GM12878 (cell line): ENCODE results near the gene SPEG. TPM values are rescaled to one million over a fixed set of nuclear protein-coding genes. Genes with fewer than 3 reads are reported as not detected.

Source experiments
- ATAC-seq: fragments of 200-7000 bp; cut with Tn5 transposase; 3 replicates; pipeline ENCODE4 v1.9.1; 2020; ENCODE audit warnings: mild to moderate bottlenecking, moderate library complexity
- BruUV-seq: library from RNA; stranded (reverse); fragments of 400-500 nt; replicated peaks from 2 replicates; lab custom pipeline; 2021; lab: Mats Ljungman, UMichigan
- CTCF ChIA-PET: fragments of 300-600 bp; sonication (Branson Sonifier 250); formaldehyde crosslinking; extraction: SDS; loops from one replicate; lab custom pipeline; 2021; ENCODE audit warnings: inconsistent platforms; lab: Yijun Ruan, JAX
- POLR2A ChIA-PET: fragments of 350-600 bp; formaldehyde crosslinking; extraction: SDS; loops from one replicate; lab custom pipeline; 2021; ENCODE audit warnings: inconsistent platforms; lab: Charles Lee
- RAD21 ChIA-PET: fragments of 300-600 bp; sonication (Branson Sonifier 250); formaldehyde crosslinking; loops from one replicate; lab custom pipeline; 2023; ENCODE audit warnings: antibody characterized with exemption; ENCODE audit not compliant: unreplicated experiment; lab: Charles Lee
- SMC1A ChIA-PET: fragments of 300-600 bp; sonication (Branson Sonifier 250); formaldehyde crosslinking; loops from one replicate; lab custom pipeline; 2023; ENCODE audit not compliant: unreplicated experiment, uncharacterized antibody; lab: Charles Lee
- DNase-seq: peaks from one replicate; pipeline ENCODE4 v3.0.0-alpha.2; 2011; ENCODE audit warnings: low read depth, low spot score
- FAIRE-seq: peaks from 3 replicates; lab custom pipeline; 2011; peaks lifted over from hg19 to GRCh38; lab: Jason Lieb, UNC
- H2AFZ ChIP-seq: 2 replicates; pipeline ENCODE4 v1.6.0; 2011; ENCODE audit warnings: low read depth, low read length, control low read depth; ENCODE audit not compliant: control insufficient read depth
- H3K27ac ChIP-seq: 2 replicates; pipeline ENCODE4 v1.5.1; 2011; ENCODE audit warnings: control low read depth; ENCODE audit not compliant: control insufficient read depth, insufficient read depth
- H3K27me3 ChIP-seq, 2 experiments: replicated peaks in 1 of 2; 2 replicates each; pipeline versions ENCODE4 v1.6.0 to v1.6.1; 2011; ENCODE audit warnings: low read length in 1 of 2; ENCODE audit not compliant: control insufficient read depth in 2 of 2, insufficient read depth in 2 of 2
- H3K36me3 ChIP-seq, 2 experiments: 2 replicates each; pipeline ENCODE4 v1.5.1; 2011; ENCODE audit warnings: low read length in 1 of 2; ENCODE audit not compliant: control insufficient read depth in 2 of 2, insufficient read depth in 2 of 2
- H3K4me1 ChIP-seq: 2 replicates; pipeline ENCODE4 v1.6.1; 2011; ENCODE audit warnings: mild to moderate bottlenecking, low read length, moderate library complexity, mixed read lengths; ENCODE audit not compliant: control insufficient read depth, insufficient read depth
- H3K4me2 ChIP-seq: 2 replicates; pipeline ENCODE4 v1.6.0; 2011; ENCODE audit warnings: control low read depth; ENCODE audit not compliant: control insufficient read depth, insufficient read depth
- H3K4me3 ChIP-seq: fragments of 200-600 bp; sonication (generic); 2 replicates; pipeline ENCODE4 v1.5.1; 2016
- H3K79me2 ChIP-seq: 2 replicates; pipeline ENCODE4 v1.6.0; 2011; ENCODE audit warnings: low read length; ENCODE audit not compliant: control insufficient read depth, insufficient read depth
- H3K9ac ChIP-seq: 2 replicates; pipeline ENCODE4 v1.8.0; 2011; ENCODE audit warnings: low read length, control low read depth, mixed read lengths; ENCODE audit not compliant: control insufficient read depth, insufficient read depth
- H3K9me3 ChIP-seq: replicated peaks from 3 replicates; pipeline ENCODE4 v1.5.1; 2011; ENCODE audit warnings: mild to moderate bottlenecking, low read length; ENCODE audit not compliant: control insufficient read depth, insufficient read depth
- H4K20me1 ChIP-seq: 2 replicates; pipeline ENCODE4 v1.6.0; 2011; ENCODE audit not compliant: control insufficient read depth, insufficient read depth
- BRCA1 ChIP-seq: IDR thresholded peaks from 2 replicates; pipeline ENCODE4 v1.6.1; 2011; ENCODE audit warnings: low read depth, low read length, improper control_type of control experiment
- CBFB ChIP-seq: IDR thresholded peaks from 2 replicates; pipeline ENCODE4 v1.6.1; 2016; ENCODE audit warnings: antibody characterized with exemption, low read depth
- EGR1 ChIP-seq, 2 experiments: IDR thresholded peaks; 1 replicate in 1 of 2; 2 replicates in 1 of 2; pipeline ENCODE4 v1.6.1; 2011 to 2012; ENCODE audit warnings: low read depth in 2 of 2, low read length in 2 of 2, borderline replicate concordance in 1 of 2, mild to moderate bottlenecking in 1 of 2, moderate library complexity in 1 of 2
- ESRRA ChIP-seq: IDR thresholded peaks from 2 replicates; pipeline ENCODE4 v1.6.1; 2012; ENCODE audit warnings: mild to moderate bottlenecking, low read length, improper control_type of control experiment
- FOS ChIP-seq: IDR thresholded peaks from 3 replicates; pipeline ENCODE4 v1.6.1; 2011; ENCODE audit warnings: borderline replicate concordance; ENCODE audit not compliant: insufficient read length; ENCODE audit errors: extremely low read depth
- IKZF2 ChIP-seq, 2 experiments: fragments of 450-650 bp; IDR thresholded peaks; 2 replicates each; pipeline ENCODE4 v1.6.1; 2017; ENCODE audit warnings: mild to moderate bottlenecking in 2 of 2, moderate library complexity in 2 of 2
- MTA2 ChIP-seq: fragments of 450-650 bp; IDR thresholded peaks from 2 replicates; pipeline ENCODE4 v1.6.1; 2016; ENCODE audit warnings: low read depth, mild to moderate bottlenecking, moderate library complexity
- NFXL1 ChIP-seq: fragments of 450-650 bp; IDR thresholded peaks from 2 replicates; pipeline ENCODE4 v1.6.1; 2017; ENCODE audit warnings: antibody characterized with exemption, mild to moderate bottlenecking, borderline replicate concordance
- NFYA ChIP-seq: IDR thresholded peaks from 2 replicates; pipeline ENCODE4 v1.6.1; 2011; ENCODE audit warnings: low read depth, mild to moderate bottlenecking, low read length, improper control_type of control experiment, borderline replicate concordance
- NRF1 ChIP-seq: conservative IDR thresholded peaks from 2 replicates; pipeline ENCODE4 v1.6.1; 2011; ENCODE audit warnings: mild to moderate bottlenecking, low read depth, low read length, improper control_type of control experiment
- POLR2AphosphoS5 ChIP-seq: IDR thresholded peaks from 2 replicates; pipeline ENCODE4 v1.6.1; 2011; ENCODE audit warnings: mild to moderate bottlenecking, low read length, inconsistent platforms
- RB1 ChIP-seq: fragments of 450-650 bp; formaldehyde crosslinking; IDR thresholded peaks from 2 replicates; pipeline ENCODE4 v1.6.1; 2017; ENCODE audit warnings: mild to moderate bottlenecking, borderline replicate concordance
- RELA ChIP-seq: fragments of 450-650 bp; IDR thresholded peaks from 2 replicates; pipeline ENCODE4 v1.8.0; 2014; ENCODE audit warnings: borderline replicate concordance; ENCODE audit not compliant: partially characterized antibody
- RFX5 ChIP-seq: IDR thresholded peaks from 2 replicates; pipeline ENCODE4 v1.6.1; 2011; ENCODE audit warnings: low read depth, low read length, improper control_type of control experiment
- SREBF2 ChIP-seq: IDR thresholded peaks from 2 replicates; pipeline ENCODE4 v1.6.1; 2012; ENCODE audit warnings: mild to moderate bottlenecking, low read length
- SUPT20H ChIP-seq: IDR thresholded peaks from 2 replicates; pipeline ENCODE4 v1.6.1; 2011; ENCODE audit warnings: low read depth, mild to moderate bottlenecking, low read length, moderate library complexity, borderline replicate concordance; ENCODE audit not compliant: control insufficient read depth
- WGBS: methylation state at CpG from one replicate; pipeline ENCODE4 v1.1.6; 2016; ENCODE audit warnings: low lambda C conversion rate; ENCODE audit not compliant: insufficient replicate concordance, insufficient coverage; ENCODE audit errors: missing lambda C conversion rate; 5-methylcytosine and 5-hydroxymethylcytosine counted together
- in situ Hi-C: fragments of 300-500 bp; cut with MboI; formaldehyde crosslinking; loops from 9 replicates; pipeline ENCODE4 v1.14.3; 2018; ENCODE audit warnings: mixed read lengths
- intact Hi-C: fragments of 100-400 bp; cut with micrococcal nuclease; formaldehyde crosslinking; loops from one replicate; pipeline ENCODE4 v1.14.2; 2022; ENCODE audit not compliant: unreplicated experiment
- polyA plus RNA-seq, 11 experiments: library from polyadenylated mRNA; depleted of rRNA in 4 of 11; unstranded in 6 of 11; stranded (reverse) in 5 of 11; fragments of >200 nt; fragmentation: Nextera tagmentation in 4 of 11; fragmentation: Illumina TruSeq in 1 of 11; extraction: Ambion mirVana in 4 of 11; extraction: Trizol in 1 of 11; gene quantifications; 1 replicate in 1 of 11; 2 replicates in 10 of 11; pipeline versions ENCODE4 v1.2.1 to v1.2.3, GENCODE V29; 2011 to 2016; ENCODE audit warnings: inconsistent platforms in 2 of 11, missing spikeins in 2 of 11, low read depth in 1 of 11
- total RNA-seq, 4 experiments: library from RNA; depleted of rRNA in 3 of 4; stranded (reverse); fragments of >200 nt in 3 of 4; fragmentation: Illumina TruSeq in 1 of 4; extraction: Trizol in 1 of 4; gene quantifications; 2 replicates each; pipeline versions ENCODE4 v1.2.1 to v1.2.3, GENCODE V29; 2013 to 2021
- TF ChIP-seq, protein P1 (sequence below): IDR thresholded peaks from 2 replicates; pipeline ENCODE4 v1.6.1; 2011; ENCODE audit warnings: mild to moderate bottlenecking, low read depth, low read length, moderate library complexity; ENCODE audit not compliant: insufficient replicate concordance
- TF ChIP-seq, protein P2 (sequence below): fragments of 450-650 bp; IDR thresholded peaks from 2 replicates; pipeline ENCODE4 v1.6.1; 2017; ENCODE audit warnings: low read depth, mild to moderate bottlenecking, moderate library complexity
- TF ChIP-seq, protein P3 (sequence below): fragments of 450-650 bp; IDR thresholded peaks from 2 replicates; pipeline ENCODE4 v1.6.1; 2017; ENCODE audit warnings: mild to moderate bottlenecking, moderate library complexity

The SPEG gene
- total and polyA plus RNA-seq, 10 of the 15 experiments (the other 5 are each of a cell fraction or from before 2014, with no cell fraction given), result 0.03 to 0.28 TPM; not detected in 8

DNA sequence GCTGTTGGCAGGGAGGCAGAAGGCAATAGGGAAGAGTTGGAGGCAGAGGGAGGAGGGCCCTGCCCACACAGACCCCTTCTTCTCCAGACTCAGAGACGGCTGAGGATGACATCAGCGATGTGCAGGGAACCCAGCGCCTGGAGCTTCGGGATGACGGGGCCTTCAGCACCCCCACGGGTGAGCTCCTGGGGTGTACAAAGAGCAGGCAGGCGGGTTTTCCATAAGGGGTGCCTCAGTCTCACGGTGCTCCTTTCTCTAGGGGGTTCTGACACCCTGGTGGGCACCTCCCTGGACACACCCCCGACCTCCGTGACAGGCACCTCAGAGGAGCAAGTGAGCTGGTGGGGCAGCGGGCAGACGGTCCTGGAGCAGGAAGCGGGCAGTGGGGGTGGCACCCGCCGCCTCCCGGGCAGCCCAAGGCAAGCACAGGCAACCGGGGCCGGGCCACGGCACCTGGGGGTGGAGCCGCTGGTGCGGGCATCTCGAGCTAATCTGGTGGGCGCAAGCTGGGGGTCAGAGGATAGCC, 10.0 kb downstream of the SPEG start:
- Histone ChIP-seq H4K20me1 (no peaks in the 10 kb centered on the region), H3K79me2 (no peaks in the 10 kb centered on the region), H3K4me1 (no peaks in the 10 kb centered on the region)
- ChIA-PET POLR2A (no interaction called here), SMC1A (no interaction called here)
- FAIRE-seq, result no peak
- 29% methylated on average over 23 of the region's 23 CpGs for WGBS
- TF ChIP-seq SUPT20H (no peak), MTA2 (no peak), RB1 (no peak), NFXL1 (no peak), EGR1 (IDR thresholded peaks at IDR 0.05; ENCODE audit: borderline replicate concordance in 1 of 2, low read depth in 2 of 2, low read length in 2 of 2) (no peak), NRF1 (no peak), POLR2AphosphoS5 (no peak), ESRRA (no peak), SREBF2 (no peak), IKZF2 (IDR thresholded peaks at IDR 0.05) (no peak), RELA (no peak), CBFB (no peak), NFYA (no peak), FOS (no peak), RFX5 (no peak), BRCA1 (no peak)
- TF ChIP-seq, protein P1, sequence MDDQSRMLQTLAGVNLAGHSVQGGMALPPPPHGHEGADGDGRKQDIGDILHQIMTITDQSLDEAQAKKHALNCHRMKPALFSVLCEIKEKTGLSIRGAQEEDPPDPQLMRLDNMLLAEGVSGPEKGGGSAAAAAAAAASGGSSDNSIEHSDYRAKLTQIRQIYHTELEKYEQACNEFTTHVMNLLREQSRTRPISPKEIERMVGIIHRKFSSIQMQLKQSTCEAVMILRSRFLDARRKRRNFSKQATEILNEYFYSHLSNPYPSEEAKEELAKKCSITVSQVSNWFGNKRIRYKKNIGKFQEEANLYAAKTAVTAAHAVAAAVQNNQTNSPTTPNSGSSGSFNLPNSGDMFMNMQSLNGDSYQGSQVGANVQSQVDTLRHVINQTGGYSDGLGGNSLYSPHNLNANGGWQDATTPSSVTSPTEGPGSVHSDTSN, result no peak
- TF ChIP-seq, protein P2, sequence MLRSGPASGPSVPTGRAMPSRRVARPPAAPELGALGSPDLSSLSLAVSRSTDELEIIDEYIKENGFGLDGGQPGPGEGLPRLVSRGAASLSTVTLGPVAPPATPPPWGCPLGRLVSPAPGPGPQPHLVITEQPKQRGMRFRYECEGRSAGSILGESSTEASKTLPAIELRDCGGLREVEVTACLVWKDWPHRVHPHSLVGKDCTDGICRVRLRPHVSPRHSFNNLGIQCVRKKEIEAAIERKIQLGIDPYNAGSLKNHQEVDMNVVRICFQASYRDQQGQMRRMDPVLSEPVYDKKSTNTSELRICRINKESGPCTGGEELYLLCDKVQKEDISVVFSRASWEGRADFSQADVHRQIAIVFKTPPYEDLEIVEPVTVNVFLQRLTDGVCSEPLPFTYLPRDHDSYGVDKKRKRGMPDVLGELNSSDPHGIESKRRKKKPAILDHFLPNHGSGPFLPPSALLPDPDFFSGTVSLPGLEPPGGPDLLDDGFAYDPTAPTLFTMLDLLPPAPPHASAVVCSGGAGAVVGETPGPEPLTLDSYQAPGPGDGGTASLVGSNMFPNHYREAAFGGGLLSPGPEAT, result no peak
- TF ChIP-seq, protein P3, sequence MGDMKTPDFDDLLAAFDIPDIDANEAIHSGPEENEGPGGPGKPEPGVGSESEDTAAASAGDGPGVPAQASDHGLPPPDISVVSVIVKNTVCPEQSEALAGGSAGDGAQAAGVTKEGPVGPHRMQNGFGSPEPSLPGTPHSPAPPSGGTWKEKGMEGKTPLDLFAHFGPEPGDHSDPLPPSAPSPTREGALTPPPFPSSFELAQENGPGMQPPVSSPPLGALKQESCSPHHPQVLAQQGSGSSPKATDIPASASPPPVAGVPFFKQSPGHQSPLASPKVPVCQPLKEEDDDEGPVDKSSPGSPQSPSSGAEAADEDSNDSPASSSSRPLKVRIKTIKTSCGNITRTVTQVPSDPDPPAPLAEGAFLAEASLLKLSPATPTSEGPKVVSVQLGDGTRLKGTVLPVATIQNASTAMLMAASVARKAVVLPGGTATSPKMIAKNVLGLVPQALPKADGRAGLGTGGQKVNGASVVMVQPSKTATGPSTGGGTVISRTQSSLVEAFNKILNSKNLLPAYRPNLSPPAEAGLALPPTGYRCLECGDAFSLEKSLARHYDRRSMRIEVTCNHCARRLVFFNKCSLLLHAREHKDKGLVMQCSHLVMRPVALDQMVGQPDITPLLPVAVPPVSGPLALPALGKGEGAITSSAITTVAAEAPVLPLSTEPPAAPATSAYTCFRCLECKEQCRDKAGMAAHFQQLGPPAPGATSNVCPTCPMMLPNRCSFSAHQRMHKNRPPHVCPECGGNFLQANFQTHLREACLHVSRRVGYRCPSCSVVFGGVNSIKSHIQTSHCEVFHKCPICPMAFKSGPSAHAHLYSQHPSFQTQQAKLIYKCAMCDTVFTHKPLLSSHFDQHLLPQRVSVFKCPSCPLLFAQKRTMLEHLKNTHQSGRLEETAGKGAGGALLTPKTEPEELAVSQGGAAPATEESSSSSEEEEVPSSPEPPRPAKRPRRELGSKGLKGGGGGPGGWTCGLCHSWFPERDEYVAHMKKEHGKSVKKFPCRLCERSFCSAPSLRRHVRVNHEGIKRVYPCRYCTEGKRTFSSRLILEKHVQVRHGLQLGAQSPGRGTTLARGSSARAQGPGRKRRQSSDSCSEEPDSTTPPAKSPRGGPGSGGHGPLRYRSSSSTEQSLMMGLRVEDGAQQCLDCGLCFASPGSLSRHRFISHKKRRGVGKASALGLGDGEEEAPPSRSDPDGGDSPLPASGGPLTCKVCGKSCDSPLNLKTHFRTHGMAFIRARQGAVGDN, result no peak
- TF ChIP-seq, all 136 proteins: peak for 0
- no peak overlapping the region for H3K9ac ChIP-seq
- H3K27me3 ChIP-seq, result peaks cover 8 to 18% of the 10 kb centered on the region in 2 experiments
- BruUV-seq, result no TSS peak
- DNase-seq (no peak), ATAC-seq (no peak)
- RAD21 ChIA-PET, result no interaction called here
- no peaks in the 10 kb centered on the region for H3K36me3 ChIP-seq
- no peaks in the 10 kb centered on the region for H3K9me3 ChIP-seq
- no peak overlapping the region for H2AFZ ChIP-seq
- in situ Hi-C loops (no loop called here), intact Hi-C loops (no loop called here)
- CTCF ChIA-PET, result interaction anchor here (0.7 kb wide), 1 partner anchor 85 kb away, joined by 3 read pairs; no protein-coding TSS in a partner anchor
- H3K4me2 ChIP-seq, result no peak overlapping the region
- no peak overlapping the region for H3K4me3 ChIP-seq
- H3K27ac ChIP-seq, result no peak overlapping the region
